HepG2 (cell line): ENCODE results near the gene ARHGAP9. TPM values are rescaled to one million over a fixed set of nuclear protein-coding genes. Genes with fewer than 3 reads are reported as not detected.

Experiments used
- AHDC1 ChIP-seq: sonication (generic); formaldehyde crosslinking; IDR thresholded peaks from 2 replicates; pipeline ENCODE4 v1.5.1; 2020; ENCODE audit warnings: mild to moderate bottlenecking, missing genetic modification reagents, borderline replicate concordance
- BATF2 ChIP-seq: sonication (generic); formaldehyde crosslinking; IDR thresholded peaks from 2 replicates; pipeline ENCODE4 v1.8.0; 2022; ENCODE audit warnings: mild to moderate bottlenecking, missing genetic modification reagents, moderate library complexity
- KLF6 ChIP-seq: IDR thresholded peaks from 2 replicates; pipeline ENCODE4 v1.8.0; 2016; ENCODE audit warnings: missing biosample characterization, missing genetic modification reagents
- TGIF2 ChIP-seq: IDR thresholded peaks from 2 replicates; pipeline ENCODE4 v1.6.1; 2016; ENCODE audit warnings: control low read depth, missing compliant biosample characterization
- XRCC5 ChIP-seq: fragments of 200-400 bp; formaldehyde crosslinking; optimal IDR thresholded peaks from 2 replicates; pipeline ENCODE3; 2017; ENCODE audit warnings: mild to moderate bottlenecking, low read length
- ZFY ChIP-seq: sonication (generic); formaldehyde crosslinking; IDR thresholded peaks from 2 replicates; pipeline ENCODE4 v1.4.0; 2020; ENCODE audit warnings: missing genetic modification reagents
- ZNF646 ChIP-seq: sonication (generic); formaldehyde crosslinking; IDR thresholded peaks from 2 replicates; pipeline ENCODE4 v1.9.0; 2021; ENCODE audit warnings: mild to moderate bottlenecking, missing genetic modification reagents
- ZNF777 ChIP-seq: sonication (generic); formaldehyde crosslinking; IDR thresholded peaks from 2 replicates; pipeline ENCODE4 v1.4.0; 2020; ENCODE audit warnings: missing genetic modification reagents
- polyA plus RNA-seq, 8 experiments: library from polyadenylated mRNA; depleted of rRNA in 3 of 8; stranded (reverse) in 7 of 8; unstranded in 1 of 8; fragments of >200 nt; fragmentation: Illumina TruSeq in 4 of 8; extraction: Trizol in 4 of 8; gene quantifications; 2 replicates each; pipeline versions ENCODE4 v1.2.1 to v1.2.3, GENCODE V29; 2011 to 2016; ENCODE audit warnings: low read depth in 4 of 8, missing spikeins in 1 of 8, mixed read lengths in 1 of 8; ENCODE audit not compliant: insufficient read depth in 1 of 8
- total RNA-seq, 5 experiments: library from RNA; depleted of rRNA; stranded (reverse); fragments of >200 nt; fragmentation: Illumina TruSeq; extraction: Trizol; gene quantifications; 2 replicates each; pipeline ENCODE4 v1.2.3, GENCODE V29; 2016; ENCODE audit warnings: low read depth in 1 of 5
- TF ChIP-seq, protein P1 (sequence below): sonication (generic); formaldehyde crosslinking; IDR thresholded peaks from 2 replicates; pipeline ENCODE4 v1.5.0; 2020; ENCODE audit warnings: mild to moderate bottlenecking, missing genetic modification reagents, moderate library complexity
- TF ChIP-seq, protein P2 (sequence below): sonication (generic); formaldehyde crosslinking; IDR thresholded peaks from 2 replicates; pipeline ENCODE4 v1.5.1; 2020; ENCODE audit warnings: missing genetic modification reagents, mild to moderate bottlenecking, borderline replicate concordance

Gene ARHGAP9
- total and polyA plus RNA-seq, 2 of the 13 experiments (the other 11 are each of a cell fraction or from before 2014, with no cell fraction given): 0.18 to 1.2 TPM

DNA sequence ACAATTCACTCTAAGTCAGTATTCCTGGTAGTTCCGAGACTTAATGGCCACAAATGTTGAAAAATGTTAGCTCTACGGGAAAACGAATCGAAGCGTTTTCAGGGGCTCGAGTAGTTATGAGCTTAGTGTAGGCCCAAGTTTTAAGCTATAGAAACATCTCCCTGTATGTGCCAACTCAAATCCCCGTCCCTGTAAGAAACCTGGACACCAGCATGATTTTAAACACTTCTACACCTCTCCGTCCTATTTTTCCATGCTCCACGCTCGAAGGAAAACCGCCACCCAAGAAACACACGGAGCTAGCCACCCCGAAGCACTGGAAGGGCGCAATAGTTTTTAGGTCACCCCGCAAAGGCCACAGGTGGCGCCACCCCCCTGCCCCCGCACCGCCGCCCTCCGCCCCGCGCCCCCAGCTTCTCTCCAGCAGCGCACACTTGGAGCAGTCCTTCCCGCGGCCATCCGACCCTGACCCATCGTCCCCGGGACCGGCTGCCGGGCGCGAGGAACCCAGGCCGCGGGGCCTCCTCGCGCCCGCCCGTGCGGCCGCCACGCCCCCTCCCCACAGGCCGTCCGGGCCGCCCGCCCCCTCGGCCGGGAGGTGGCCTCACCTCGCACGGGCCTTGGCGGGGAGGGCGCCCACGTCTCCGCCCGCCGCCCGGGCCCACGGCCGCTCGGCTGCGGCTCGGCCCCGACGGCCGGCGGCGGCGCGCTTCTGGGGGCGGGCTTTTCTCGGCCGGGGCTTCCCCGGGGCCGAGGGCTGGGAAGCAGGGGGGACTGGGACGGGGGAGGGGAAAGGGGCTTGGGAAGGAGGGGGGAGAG, 49.3 kb downstream of the ARHGAP9 start (continued):
- TF ChIP-seq ZNF646 (CRISPR knock-in tag) (no peak), AHDC1 (CRISPR knock-in tag) (no peak), KLF6 (CRISPR knock-in tag) (no peak), BATF2 (CRISPR knock-in tag) (no peak), ZFY (CRISPR knock-in tag) (peak; percentile 19; the same call in 1 of the 2 replicates), TGIF2 (CRISPR knock-in tag) (no peak), ZNF777 (CRISPR knock-in tag) (0 out of 2 replicates have a peak, but pooled peaks have one; percentile 45), XRCC5 (no peak)
- TF ChIP-seq, protein P1, sequence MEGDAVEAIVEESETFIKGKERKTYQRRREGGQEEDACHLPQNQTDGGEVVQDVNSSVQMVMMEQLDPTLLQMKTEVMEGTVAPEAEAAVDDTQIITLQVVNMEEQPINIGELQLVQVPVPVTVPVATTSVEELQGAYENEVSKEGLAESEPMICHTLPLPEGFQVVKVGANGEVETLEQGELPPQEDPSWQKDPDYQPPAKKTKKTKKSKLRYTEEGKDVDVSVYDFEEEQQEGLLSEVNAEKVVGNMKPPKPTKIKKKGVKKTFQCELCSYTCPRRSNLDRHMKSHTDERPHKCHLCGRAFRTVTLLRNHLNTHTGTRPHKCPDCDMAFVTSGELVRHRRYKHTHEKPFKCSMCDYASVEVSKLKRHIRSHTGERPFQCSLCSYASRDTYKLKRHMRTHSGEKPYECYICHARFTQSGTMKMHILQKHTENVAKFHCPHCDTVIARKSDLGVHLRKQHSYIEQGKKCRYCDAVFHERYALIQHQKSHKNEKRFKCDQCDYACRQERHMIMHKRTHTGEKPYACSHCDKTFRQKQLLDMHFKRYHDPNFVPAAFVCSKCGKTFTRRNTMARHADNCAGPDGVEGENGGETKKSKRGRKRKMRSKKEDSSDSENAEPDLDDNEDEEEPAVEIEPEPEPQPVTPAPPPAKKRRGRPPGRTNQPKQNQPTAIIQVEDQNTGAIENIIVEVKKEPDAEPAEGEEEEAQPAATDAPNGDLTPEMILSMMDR (CRISPR knock-in tag): peak; percentile 27
- TF ChIP-seq, protein P2, sequence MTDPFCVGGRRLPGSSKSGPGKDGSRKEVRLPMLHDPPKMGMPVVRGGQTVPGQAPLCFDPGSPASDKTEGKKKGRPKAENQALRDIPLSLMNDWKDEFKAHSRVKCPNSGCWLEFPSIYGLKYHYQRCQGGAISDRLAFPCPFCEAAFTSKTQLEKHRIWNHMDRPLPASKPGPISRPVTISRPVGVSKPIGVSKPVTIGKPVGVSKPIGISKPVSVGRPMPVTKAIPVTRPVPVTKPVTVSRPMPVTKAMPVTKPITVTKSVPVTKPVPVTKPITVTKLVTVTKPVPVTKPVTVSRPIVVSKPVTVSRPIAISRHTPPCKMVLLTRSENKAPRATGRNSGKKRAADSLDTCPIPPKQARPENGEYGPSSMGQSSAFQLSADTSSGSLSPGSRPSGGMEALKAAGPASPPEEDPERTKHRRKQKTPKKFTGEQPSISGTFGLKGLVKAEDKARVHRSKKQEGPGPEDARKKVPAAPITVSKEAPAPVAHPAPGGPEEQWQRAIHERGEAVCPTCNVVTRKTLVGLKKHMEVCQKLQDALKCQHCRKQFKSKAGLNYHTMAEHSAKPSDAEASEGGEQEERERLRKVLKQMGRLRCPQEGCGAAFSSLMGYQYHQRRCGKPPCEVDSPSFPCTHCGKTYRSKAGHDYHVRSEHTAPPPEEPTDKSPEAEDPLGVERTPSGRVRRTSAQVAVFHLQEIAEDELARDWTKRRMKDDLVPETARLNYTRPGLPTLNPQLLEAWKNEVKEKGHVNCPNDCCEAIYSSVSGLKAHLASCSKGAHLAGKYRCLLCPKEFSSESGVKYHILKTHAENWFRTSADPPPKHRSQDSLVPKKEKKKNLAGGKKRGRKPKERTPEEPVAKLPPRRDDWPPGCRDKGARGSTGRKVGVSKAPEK (CRISPR knock-in tag): 0 out of 2 replicates have a peak, but pooled peaks have one; percentile 41
